ENCODE measurements around the gene CLDN20.
A peak's percentile ranks its signal among the peaks of the same experiment; 100 is the strongest.

CLDN20 gene

DNA sequence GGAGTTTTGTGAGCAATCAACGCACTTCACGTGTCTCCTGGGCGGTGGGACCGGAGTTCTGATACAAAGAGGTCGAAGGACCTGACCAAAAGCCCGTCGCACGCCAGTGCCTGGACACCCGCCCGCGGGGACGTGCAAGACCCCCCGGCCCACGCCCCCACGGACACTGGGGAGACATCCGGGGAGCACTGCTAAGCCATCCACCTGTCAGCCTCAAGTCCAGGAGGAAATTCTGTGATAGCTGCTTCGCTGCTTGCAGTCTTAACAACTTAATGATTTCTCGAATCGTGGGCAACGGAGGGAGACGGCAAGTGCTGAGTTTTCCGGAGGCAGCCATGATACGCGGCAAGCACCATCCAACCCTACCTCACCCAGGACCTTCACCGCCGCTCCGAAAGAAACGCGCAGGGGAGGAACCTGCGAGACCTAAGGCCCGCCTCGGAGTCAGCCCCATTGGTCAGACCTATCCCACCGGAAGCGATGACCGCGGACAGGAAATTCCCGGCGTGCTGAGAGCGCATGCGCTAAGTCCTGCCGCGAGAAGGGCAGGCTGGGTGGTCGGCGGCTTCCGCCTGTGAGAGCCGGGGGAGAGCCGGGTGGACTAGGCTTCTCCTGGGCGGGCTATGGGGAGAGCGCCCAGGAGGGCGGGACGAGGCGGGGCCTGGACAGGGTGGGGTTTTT is 50.4 kb downstream of the CLDN20 start, which contains the start of gene TFB1M:
TSS of gene TFB1M (minus strand) at position 393 of the 681 bp plus-strand sequence. CDS start at position 337, 56 bp downstream.
- DNase-seq: peak; percentile 95

- peak; percentile 72 for DNase-seq
Measured at GRCh38 chr6:155314773-155315515, 51.1 kb downstream of the CLDN20 start.

- no peak for DNase-seq
Measured at GRCh38 chr6:155315516-155315871, 51.7 kb downstream of the CLDN20 start.

GRCh38 chr6:155316419-155316818 is 52.6 kb downstream of the CLDN20 start:
- no peak for DNase-seq

- no peak for DNase-seq
Measured at GRCh38 chr6:155317186-155317585, 53.4 kb downstream of the CLDN20 start.

DNA sequence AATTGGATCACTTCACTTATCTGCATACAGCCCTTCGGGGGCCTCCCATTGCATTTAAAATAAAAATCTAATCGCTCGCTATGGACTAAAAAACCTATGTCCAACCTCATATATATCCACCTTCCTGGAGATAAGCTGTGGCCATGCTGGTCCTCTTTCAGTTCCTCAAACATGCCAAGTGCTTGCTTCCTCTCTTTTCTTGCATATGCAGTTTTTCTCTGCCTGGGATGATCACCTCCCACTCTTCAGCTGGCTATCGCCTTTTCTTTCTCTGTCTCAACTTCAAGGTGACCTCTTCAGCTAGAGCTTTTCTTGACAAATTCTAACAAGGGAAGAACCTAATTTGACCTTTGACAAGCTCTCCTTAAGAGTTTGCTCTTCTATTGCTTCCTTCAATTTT is 56.1 kb downstream of the CLDN20 start:
- no peak for DNase-seq

- DNase-seq: no peak
Measured at GRCh38 chr6:155324172-155324571, 60.4 kb downstream of the CLDN20 start.

- no peak for DNase-seq
Measured at GRCh38 chr6:155324993-155325392, 61.2 kb downstream of the CLDN20 start.

- DNase-seq: no peak
Measured at GRCh38 chr6:155325700-155326516, 62.1 kb downstream of the CLDN20 start.

Measured in NCI-H2107 (cell line).